Hematopoietic multipotent progenitor cell treated with erythropoietin and hydrocortisone succinate and interleukin-3 and kit ligand, for 17 days (in vitro differentiated cells): ENCODE data around the gene RTN4RL2.

Source experiments
- DNase-seq: peaks from one replicate; pipeline ENCODE4 v3.0.0-alpha.2; 2015; ENCODE audit warnings: low spot score

RTN4RL2 gene

DNA sequence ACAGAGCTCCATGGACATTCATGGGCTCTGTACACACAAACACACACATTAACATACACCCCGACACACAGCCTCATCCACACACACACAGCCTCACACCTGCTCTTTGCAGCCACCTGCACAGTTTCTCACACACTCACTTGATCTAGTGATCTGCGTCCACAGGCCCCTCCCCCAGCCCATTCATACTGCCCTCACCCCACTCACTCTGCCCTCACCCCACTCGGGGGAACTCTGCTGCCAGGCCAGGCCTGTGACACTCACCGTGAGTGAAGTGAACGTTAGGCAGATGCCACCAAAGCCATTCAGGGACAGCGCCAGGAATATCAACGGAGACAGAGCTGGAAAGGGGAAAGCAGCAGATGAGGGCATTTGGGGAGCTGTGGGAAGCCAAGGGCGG is 40.2 kb downstream of the RTN4RL2 start:
- no peak for DNase-seq

- no peak for DNase-seq
These were observed 40.6 kb downstream of the RTN4RL2 start for GRCh38 chr11:57500926-57501325.

DNA sequence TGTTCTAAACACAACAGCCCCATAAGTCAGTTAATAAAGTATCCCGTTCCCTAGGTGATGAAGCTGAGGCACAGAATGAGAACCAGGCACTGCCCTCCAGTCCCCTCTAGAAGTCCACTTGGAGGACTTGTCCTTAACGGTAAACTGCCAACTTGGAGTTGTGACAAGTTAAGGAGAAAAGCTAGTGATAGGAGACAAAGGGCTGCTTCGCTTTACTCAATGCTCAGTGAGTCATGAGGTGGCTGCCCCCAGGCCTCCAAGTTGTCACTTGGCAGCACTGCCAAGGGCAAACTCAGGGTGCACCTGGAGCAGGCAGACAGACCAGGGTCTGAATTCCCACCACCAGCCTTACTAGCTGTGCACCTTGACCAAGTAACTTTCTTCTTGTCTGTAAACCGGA is 41.6 kb downstream of the RTN4RL2 start:
- DNase-seq = no peak

DNA sequence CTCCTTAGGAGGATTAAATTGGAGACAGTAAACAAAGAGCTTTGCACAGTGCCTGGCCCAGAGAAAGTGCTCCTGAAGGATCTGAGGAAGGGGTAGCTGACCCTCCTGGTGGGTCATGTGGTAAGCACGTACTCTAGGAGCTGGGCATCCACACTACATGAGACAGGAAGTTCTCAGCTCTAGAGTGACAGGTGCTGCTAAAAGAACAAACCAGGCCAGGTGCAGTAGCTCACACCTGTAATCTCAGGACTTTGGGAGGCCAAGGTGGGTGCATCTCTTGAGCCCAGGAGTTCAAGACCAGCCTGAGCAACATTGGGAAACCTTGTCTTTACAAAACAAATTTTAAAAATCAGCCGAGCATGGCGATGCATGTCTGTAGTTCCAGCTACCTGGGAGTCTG is 42.0 kb downstream of the RTN4RL2 start:
- no peak for DNase-seq

- DNase-seq = no peak
These were observed 42.5 kb downstream of the RTN4RL2 start for GRCh38 chr11:57502870-57503269.

GRCh38 chr11:57504511-57504910 is 44.2 kb downstream of the RTN4RL2 start:
- DNase-seq = no peak

GRCh38 chr11:57506522-57506921 is 46.2 kb downstream of the RTN4RL2 start:
- no peak for DNase-seq

DNA sequence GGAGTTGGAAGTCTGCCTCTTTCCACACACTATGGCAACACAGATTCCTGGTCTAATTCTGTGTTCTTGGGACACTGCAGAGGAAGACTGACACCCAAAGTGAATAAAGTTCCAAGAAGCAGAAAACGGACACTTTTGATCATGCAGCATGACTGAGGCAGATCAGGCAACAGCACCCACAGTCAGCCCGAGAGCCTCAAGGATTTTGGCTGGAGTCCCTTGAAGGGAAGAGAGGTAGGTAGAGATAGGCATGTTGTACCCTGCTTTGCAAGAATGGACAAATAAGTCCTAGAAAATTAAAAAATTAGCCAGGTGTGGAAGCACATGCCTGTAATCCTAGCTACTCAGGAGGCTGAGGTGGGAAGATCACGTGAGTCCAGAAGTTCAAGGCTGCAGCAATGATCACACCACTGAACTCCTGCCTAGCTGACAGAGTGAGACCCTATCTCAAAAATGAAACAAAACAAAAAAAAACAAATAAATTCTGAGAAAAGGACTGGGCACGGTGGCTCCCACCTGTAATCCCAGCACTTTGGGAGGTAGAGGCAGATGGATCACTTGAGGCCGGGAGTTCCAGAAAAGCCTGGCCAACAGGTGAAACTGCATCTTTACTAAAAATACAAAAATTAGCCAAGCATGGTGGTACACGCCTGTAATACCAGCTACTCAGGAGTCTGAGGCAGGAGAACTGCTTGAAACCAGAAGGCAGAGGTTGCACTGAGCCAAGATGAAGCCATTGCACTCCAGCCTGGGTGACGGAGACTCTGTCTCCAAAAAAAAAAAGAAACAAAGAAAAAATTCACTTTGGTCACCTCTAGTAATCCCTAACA is 48.2 kb downstream of the RTN4RL2 start:
- no peak for DNase-seq

GRCh38 chr11:57511741-57512430 is 51.6 kb downstream of the RTN4RL2 start:
- peak; percentile 10 for DNase-seq

- DNase-seq = peak; percentile 68
These were observed 52.5 kb downstream of the RTN4RL2 start for GRCh38 chr11:57512646-57513451.

GRCh38 chr11:57513452-57513795 is 53.1 kb downstream of the RTN4RL2 start:
- DNase-seq = no peak

GRCh38 chr11:57513911-57514537 is 53.7 kb downstream of the RTN4RL2 start:
- DNase-seq = peak; percentile 32

- peak; percentile 14 for DNase-seq
These were observed 54.4 kb downstream of the RTN4RL2 start for GRCh38 chr11:57514538-57515331.

- DNase-seq = peak; percentile 34
These were observed 55.2 kb downstream of the RTN4RL2 start, which contains the start of gene SLC43A1 for GRCh38 chr11:57515332-57516060. Gene SLC43A1 (minus strand): TSS chr11:57515702. CDS start chr11:57514111, 1,591 bp downstream.

DNA sequence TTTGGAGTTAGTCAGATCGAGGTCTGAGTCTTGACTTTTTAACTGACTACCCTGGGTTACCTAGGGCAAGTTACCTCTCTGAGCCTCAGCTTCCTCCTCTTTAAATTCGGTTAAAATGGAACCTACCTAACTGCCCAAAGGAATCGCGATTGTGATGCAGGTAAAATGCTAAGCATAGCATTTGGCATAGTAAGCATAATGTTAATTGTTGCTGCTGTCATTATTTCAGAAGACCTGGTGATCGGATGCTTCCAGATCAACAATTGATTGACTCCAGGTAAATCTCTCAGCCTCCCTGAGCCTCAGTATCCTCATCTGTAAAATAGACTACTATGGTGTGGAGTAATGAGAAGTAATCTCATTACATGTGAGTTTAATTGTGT is 55.7 kb downstream of the RTN4RL2 start:
- DNase-seq = no peak

DNA sequence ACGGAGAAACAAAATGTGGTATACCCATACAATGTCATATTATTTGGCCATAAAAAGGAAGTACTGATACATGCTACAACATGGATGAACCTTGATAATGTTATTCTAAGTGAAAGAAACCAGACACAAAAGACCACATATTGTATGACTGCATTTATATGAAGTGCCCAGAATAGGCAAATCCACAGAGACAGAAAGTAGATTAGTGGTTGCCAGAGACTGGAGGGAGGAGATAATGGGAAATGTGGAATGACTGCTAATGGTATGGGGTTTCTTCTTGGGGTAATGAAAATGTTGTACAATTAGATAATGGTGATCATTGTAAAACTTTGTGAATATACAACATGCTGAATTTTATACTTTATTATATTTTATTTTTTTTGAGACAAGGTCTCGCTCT is 60.8 kb downstream of the RTN4RL2 start:
- DNase-seq = no peak

- no peak for DNase-seq
These were observed 63.1 kb downstream of the RTN4RL2 start for GRCh38 chr11:57523419-57523818.
